Mesodermal cell (in vitro differentiated cells): ENCODE measurements around the gene ANO9.
A peak's percentile ranks its signal among the peaks of the same experiment; 100 is the strongest.

Source experiments
- H3K27ac ChIP-seq: 2 replicates; pipeline ENCODE4 v1.7.0; 2013; ENCODE audit warnings: mild to moderate bottlenecking, low read depth, low read length, moderate library complexity; ENCODE audit not compliant: severe bottlenecking
- H3K36me3 ChIP-seq: 2 replicates; pipeline ENCODE4 v1.7.1; 2013; ENCODE audit warnings: mild to moderate bottlenecking, low read length, moderate library complexity; ENCODE audit not compliant: control insufficient read depth, insufficient read depth
- H3K4me1 ChIP-seq: one replicate; pipeline ENCODE4 v1.7.1; 2013; ENCODE audit warnings: mild to moderate bottlenecking, low read length; ENCODE audit not compliant: insufficient read depth, control insufficient read depth, poor library complexity, severe bottlenecking
- H3K4me3 ChIP-seq: 2 replicates; pipeline ENCODE4 v1.7.0; 2013; ENCODE audit warnings: low read length, control low read depth, mild to moderate bottlenecking; ENCODE audit not compliant: insufficient read depth, poor library complexity, severe bottlenecking; ENCODE audit errors: extremely low read depth
- H3K9me3 ChIP-seq: 2 replicates; pipeline ENCODE4 v1.7.1; 2013; ENCODE audit warnings: mild to moderate bottlenecking, low read length, moderate library complexity; ENCODE audit not compliant: control insufficient read depth
- WGBS, 2 experiments: methylation state at CpG; one replicate each; pipeline ENCODE4 v1.1.5; 2013; ENCODE audit warnings: missing lambda C conversion rate in 2 of 2; ENCODE audit not compliant: insufficient coverage in 2 of 2; 5-methylcytosine and 5-hydroxymethylcytosine counted together

The ANO9 gene

DNA sequence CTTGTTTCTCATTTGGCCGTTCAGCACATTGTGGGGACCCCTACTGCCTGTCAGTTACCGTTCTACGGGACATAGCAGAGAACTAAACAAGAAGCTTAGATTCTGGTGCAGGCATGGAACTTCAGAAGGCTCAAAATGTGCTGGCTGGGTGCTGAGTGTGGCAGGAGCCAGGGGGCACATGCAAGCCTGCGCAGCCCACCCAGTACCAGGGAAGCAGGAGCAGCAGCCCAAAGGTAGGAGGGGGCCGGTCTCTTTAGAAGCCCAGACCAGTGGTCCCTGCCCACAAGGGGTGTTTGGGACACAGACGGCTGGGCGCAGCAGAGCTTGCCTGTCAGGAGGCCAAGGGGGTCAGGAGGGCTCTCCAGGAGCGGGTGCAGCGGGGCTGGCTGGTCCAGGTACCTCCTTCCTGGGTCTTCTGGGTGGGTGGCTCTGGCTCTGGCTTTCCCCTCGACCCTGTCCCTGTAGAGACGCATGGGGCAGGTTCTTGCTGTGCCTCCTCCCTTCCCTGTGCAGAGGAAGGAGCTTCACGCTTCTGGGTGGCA lies 10.5 kb upstream of the ANO9 start:
- WGBS, 2 experiments = 96% methylated on average over 12 of the region's 12 CpGs

DNA sequence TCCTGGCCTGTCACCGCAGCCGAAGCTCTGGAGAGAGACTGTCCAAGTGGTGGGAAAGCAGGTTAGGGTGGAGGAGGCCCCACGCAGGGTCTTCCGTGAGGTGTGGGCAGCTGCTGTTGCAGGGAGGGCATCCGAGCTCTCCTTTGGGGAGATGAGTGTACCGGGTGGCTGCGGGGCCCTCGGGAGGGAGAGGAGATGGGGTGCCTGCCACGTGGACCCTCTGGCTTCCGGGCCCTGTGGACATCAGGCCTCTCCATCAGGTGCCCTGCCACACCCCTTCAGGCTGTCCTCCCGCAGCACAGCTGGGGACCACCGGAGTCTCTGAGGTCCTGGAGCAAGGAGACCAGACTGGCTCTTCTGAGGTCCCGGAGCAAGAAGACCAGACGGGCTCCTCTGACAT lies 9.9 kb upstream of the ANO9 start:
- WGBS, 2 experiments = 93 to 97% methylated on average over 9 to 14 of the region's 14 CpGs
- peaks cover 47% of the 10 kb centered on the region for H3K36me3 ChIP-seq
- peaks cover 22% of the 10 kb centered on the region for H3K4me1 ChIP-seq
- H3K27ac ChIP-seq = no peak overlapping the region
- peak overlapping the region; percentile 82 for H3K4me3 ChIP-seq
- no peaks in the 10 kb centered on the region for H3K9me3 ChIP-seq

More for the DNA sequence above, 10.5 kb upstream of the ANO9 start:
- Histone ChIP-seq H3K9me3 (no peaks in the 10 kb centered on the region), H3K4me1 (peaks cover 19% of the 10 kb centered on the region), H3K36me3 (peaks cover 51% of the 10 kb centered on the region), H3K27ac (no peak overlapping the region), H3K4me3 (no peak overlapping the region)

DNA sequence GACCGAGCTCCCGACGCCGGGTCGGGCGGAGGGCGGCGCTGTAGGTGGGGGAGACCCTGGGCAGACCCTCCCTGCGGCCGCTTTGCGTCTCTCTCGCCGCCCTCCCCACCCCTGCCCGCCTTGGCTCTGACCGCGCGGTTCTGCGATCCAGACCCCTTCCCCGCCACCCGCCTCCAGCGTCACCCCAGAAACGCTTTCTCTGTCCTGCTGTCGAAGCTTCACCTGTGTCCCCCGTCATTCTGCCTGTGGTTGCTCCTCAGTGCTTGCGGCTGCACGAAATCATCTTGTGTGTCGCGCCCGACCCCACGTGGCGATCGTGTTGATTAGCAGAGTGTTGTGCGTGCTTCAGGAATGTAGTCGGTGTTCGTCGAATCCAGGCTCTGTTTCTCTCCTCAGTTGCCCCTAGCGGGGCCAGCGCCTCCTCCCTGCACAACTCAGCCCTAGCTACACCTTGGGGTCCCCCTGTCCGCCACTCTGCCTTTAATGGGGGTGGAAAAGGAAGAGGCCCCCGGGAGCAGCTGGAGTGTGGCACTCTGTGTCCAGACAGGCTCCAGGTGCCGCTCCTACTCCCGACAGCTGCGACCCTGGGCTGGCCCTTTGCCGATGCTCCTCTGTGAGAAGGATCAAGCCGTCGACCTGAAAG lies 9.1 kb upstream of the ANO9 start:
- Histone ChIP-seq H3K36me3 (peaks cover 40% of the 10 kb centered on the region), H3K4me1 (peaks cover 26% of the 10 kb centered on the region), H3K27ac (no peak overlapping the region), H3K4me3 (peak overlapping the region; percentile 82), H3K9me3 (no peaks in the 10 kb centered on the region)
- 7% methylated on average over 40 to 43 of the region's 46 CpGs for WGBS, 2 experiments

DNA sequence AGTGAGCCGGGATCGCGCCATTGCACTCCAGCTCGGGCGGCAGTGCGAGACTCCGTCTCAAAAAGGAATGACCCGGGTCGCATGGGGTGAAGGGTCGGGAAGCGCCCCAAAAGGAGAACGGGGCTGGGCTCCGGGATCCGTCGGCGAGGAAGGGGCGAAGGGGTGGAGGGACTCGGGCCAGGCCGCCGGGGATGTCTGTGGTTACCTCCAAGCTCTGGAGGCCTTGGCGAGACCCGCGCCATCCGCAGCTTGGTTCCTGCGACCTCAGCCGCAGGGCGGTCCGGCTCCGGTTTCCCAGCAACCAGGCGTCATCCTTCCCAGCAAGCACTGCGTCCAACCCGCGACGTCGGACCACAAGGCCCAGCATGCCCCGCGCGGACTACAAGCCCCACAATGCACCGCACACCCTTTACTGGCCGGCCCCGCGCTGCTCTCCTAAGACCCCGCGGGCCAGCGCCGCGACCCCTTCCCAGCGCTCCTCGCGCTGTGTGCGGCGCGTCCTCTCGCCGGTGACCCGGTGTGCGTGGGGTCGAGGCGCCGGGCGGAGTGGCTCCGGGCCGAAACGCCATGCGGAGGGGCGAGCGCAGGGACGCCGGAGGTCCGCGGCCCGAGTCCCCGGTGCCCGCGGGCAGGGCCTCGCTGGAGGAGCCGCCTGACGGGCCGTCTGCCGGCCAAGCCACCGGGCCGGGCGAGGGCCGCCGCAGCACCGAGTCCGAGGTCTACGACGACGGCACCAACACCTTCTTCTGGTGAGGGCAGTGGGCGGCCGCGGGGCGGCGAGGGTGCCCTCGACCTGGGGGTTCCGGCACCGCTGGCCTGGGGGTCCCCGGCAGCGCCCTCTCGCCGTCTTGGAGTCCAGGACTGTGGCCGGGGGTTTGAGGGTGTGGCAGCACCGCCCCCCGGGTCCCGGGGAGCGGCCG lies 8.3 kb upstream of the ANO9 start, which contains the start of gene PTDSS2:
Gene PTDSS2, plus strand, starts transcription at position 391 of the 920 bp plus-strand sequence. Its CDS starts 177 bp downstream, at position 568.
- WGBS, 2 experiments = 1 to 4% methylated on average over 86 to 88 of the region's 108 CpGs
- H3K4me3 ChIP-seq = peak within 1 kb of the TSS; percentile 82
- H3K27ac ChIP-seq = peak within 1 kb of the TSS; percentile 81

DNA sequence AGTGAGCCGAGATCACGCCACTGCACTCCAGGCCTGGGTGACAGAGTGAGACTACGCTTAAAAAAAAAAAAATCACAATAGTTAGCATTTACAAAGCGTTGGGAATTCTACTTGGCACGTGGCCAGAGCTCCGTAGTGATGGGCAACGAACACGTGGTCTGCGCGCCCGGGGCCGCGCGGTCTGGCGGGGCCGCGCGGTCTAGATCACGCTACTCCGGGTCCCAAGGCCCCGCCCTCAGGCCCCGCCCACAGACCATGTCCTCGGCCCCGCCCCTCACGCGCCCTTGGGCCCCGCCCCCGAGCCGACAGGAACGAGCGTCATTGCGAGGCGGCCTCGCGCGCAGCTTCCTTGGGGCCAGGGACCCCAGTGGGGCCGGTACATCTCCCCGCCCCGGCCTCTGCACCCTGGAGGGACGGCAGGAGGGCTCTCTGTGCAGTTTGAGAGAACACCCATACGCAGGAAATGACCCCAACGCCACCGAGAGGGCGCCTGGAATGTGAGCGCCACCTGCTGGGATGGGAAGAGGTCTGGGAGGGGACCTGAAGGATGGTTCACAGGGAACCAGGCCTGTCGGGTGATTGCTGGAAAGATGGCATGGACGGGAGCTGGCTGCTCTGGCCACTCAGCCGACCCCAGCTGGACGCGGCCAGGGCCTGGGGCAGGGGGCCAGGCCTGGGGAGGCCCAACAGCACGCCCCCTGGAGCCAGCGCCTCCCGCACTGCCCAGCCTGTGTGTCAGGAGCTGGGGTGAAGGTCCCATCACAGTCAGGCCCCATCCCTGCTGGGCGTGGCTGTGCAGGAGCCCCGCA lies 6.3 kb upstream of the ANO9 start:
- Histone ChIP-seq H3K9me3 (no peaks in the 10 kb centered on the region), H3K27ac (peak overlapping the region; percentile 79), H3K36me3 (peaks cover 19% of the 10 kb centered on the region), H3K4me3 (peak overlapping the region; percentile 56), H3K4me1 (peaks cover 24% of the 10 kb centered on the region)
- 7 to 11% methylated on average over 40 to 52 of the region's 55 CpGs for WGBS, 2 experiments

More for the DNA sequence above, 8.3 kb upstream of the ANO9 start, which contains the start of gene PTDSS2:
- Histone ChIP-seq H3K36me3 (peaks cover 37% of the 10 kb centered on the region), H3K4me1 (peaks cover 24% of the 10 kb centered on the region), H3K9me3 (no peaks in the 10 kb centered on the region)

DNA sequence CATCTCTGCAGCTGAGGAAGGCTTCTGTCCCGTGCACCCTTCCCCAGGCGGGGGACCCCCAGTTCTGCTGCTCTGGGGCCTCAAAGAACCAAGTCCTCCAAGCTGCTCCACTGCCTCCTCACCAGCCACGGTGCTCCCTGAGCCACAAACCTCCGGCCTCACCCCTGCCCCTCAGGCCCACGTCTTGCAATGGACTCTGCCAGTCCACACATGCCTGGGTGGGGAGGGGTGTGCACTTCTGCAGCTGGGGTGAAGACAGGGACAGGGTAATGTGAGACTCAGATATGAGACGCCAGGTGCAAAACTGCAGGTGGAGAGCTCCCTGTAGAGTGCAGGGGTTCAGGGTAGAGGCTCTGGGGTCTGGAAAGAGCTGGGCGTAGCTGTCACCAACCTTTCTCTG lies 5.1 kb upstream of the ANO9 start:
- peaks cover 6% of the 10 kb centered on the region for H3K36me3 ChIP-seq
- H3K9me3 ChIP-seq = no peaks in the 10 kb centered on the region
- 91 to 98% methylated on average over 5 to 6 of the region's 7 CpGs for WGBS, 2 experiments
- no peak overlapping the region for H3K4me3 ChIP-seq
- H3K27ac ChIP-seq = no peak overlapping the region
- peaks cover 21% of the 10 kb centered on the region for H3K4me1 ChIP-seq

DNA sequence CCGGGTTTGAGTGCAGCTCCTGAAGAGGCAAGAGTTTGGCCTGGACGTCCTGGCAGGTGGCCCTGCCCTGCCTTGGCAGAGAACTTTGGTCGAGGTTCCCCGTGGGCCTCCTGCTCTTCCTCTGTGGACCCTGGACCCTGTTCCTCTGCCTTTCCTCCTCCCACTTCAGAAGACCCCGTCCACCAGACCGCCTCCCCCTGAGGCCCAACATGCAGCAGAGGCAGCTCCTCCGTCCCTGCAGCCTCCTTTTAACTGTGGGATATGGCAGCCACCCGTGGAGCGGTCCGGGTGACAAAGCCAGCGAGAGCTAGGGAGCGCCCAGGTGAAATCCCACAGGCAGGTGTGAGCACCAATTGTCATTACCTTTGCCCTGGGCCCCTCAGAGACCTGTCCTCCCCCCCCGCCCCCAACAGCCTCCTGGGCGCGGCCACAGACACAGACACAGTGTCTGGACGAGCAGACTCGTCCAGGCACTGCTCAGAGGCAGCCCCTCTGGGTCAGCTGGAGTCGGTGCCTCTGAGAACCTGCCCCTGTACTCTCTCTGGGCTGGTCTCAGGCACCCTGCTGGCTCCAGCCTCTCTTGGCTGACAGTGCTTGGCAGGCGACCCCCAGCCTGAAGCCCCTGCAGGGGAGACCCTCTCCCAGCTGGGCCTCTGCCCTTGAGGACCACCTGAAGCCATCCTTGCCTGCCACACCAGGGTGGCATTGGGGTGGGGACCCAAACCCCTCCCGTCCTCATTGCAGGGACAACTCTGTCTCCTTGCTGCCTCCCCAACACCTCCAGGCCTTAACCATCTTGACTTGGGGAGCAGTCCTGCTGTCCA lies 4.2 kb upstream of the ANO9 start:
- Histone ChIP-seq H3K4me3 (no peak overlapping the region), H3K9me3 (no peaks in the 10 kb centered on the region), H3K36me3 (no peaks in the 10 kb centered on the region), H3K27ac (no peak overlapping the region), H3K4me1 (peaks cover 12% of the 10 kb centered on the region)
- 80 to 89% methylated on average over 16 to 18 of the region's 20 CpGs for WGBS, 2 experiments

DNA sequence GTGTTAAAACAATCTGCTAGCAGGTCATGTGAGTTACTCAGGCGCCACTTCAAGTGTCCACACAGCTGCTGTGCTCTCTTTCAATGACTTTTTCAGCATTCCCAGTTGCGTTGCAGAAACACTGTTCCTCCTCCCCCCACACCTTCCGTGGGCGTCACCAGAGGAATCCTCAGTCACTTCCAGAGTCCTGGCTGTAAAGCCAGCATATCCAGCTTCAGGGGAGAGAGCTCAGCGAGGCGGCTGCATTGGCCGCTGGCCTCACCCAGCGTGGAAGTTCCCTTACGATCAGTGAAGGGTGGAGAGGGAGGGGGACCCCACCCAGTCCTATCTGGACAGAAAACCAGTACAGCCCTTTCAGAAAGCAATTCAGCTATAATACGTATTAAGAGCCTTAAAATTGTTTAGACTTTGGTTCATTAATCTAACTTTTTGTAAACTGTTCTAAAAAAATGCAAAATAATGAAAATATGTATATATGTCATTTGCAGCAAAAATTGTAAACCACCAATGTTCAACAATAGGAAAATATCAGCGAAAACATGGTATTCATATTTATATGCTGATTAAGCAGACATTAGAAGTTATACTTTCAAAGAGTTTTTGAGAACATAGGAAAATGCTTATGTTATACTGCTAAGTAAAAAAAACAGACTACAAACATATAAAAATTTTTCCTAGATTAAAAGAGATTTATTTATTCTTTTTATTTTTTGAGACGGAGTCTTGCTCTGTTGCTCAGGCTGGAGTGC lies 2.8 kb upstream of the ANO9 start:
- Histone ChIP-seq H3K27ac (no peak overlapping the region), H3K4me3 (no peak overlapping the region), H3K36me3 (no peaks in the 10 kb centered on the region), H3K9me3 (no peaks in the 10 kb centered on the region), H3K4me1 (peaks cover 11% of the 10 kb centered on the region)
- 61 to 76% methylated on average over 9 to 10 of the region's 12 CpGs for WGBS, 2 experiments

DNA sequence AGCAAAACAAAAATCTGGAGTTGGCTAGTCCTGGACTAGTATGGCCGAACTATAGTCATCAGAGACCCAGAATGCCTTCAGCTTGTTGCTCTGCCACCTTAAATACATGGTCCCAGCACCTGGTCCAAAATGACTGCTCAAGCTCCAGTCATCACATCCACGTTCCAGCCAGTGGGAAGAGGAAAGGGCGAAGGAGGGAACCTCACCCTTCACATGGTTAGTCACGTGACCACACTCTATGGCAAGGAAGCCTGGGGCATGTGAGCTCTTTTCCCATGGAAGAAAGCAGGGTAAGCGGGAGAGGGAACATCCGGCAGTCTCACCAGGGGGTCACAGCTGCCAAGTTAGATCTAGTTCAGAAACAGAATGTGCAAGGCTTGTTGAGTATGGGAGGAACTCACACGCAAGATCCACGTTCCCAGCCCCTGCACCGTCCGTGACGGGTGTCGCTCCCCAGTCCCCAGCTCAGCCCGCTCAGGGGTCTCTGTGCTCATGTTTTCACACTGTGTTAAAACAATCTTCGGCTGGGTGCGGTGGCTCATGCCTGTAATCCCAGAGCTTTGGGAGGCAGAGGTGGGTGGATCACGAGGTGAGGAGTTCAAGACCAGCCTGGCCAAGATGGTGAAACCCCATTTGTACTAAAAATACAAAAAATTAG lies 1.9 kb upstream of the ANO9 start:
- WGBS, 2 experiments = 85 to 86% methylated on average over 14 to 16 of the region's 16 CpGs
- H3K4me3 ChIP-seq = no peak overlapping the region
- no peaks in the 10 kb centered on the region for H3K36me3 ChIP-seq
- H3K9me3 ChIP-seq = no peaks in the 10 kb centered on the region
- peaks cover 7% of the 10 kb centered on the region for H3K4me1 ChIP-seq
- no peak overlapping the region for H3K27ac ChIP-seq
